Measurements from ENCODE around the gene SLX4.

GRCh38 chr16:3608069-3608468 is 3.3 kb downstream of the SLX4 start:
- no peak for TF ChIP-seq CTCF (IDR thresholded peaks at IDR 0.05; ENCODE audit: insufficient read depth, low read length)
- TF ChIP-seq SPI1 (IDR thresholded peaks at IDR 0.05; ENCODE audit: borderline replicate concordance, low read depth): no peak
- no peak for TF ChIP-seq REST (IDR thresholded peaks at IDR 0.05; ENCODE audit: insufficient replicate concordance, low read depth)

Measured in HL-60 (cell line).